Measurements from ENCODE around the gene CLDN24. TPM values are rescaled to one million over a fixed set of nuclear protein-coding genes. Genes with fewer than 3 reads are reported as not detected.

CLDN24 gene
- total RNA-seq, 1 experiment from 2014 or later: not detected

DNA sequence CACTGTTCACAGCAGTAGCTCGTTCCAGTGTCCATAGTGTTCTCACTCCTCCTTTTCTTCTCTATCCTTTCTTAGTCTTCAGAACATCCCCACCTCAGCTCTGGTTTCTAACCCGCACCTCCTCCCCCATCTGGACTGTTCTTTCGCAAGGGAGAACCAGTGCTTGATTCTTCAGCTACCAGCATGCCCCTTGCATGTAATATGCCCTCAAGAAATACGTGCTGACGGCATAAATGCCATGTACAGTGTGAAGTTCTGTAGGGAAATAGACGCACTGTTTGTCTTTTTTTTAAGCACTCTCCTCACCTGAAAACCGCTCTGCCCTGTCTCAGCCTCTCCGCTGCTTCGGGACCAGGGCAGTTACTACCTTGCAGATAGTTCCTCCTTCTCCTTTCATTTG lies 7.4 kb downstream of the CLDN24 start:
- DNase-seq (ENCODE audit: low read depth, low spot score) (no peak), ATAC-seq (no peak)
- no peaks in the 10 kb centered on the region for H3K27me3 ChIP-seq (ENCODE audit: control insufficient read depth, insufficient read depth, low read length)
- no TSS peak for BruUV-seq (replicated peaks)
- CTCF ChIA-PET: no interaction called here
- no peaks in the 10 kb centered on the region for H3K4me1 ChIP-seq (ENCODE audit: control insufficient read depth, insufficient read depth, low read length)
- POLR2A ChIA-PET: no interaction called here
- H3K36me3 ChIP-seq (ENCODE audit: control insufficient read depth, insufficient read depth, low read length): no peaks in the 10 kb centered on the region; the same call in 1 of the 2 replicates
- H3K27ac ChIP-seq (ENCODE audit: low read length): no peak overlapping the region
- no peak for TF ChIP-seq POLR2AphosphoS5 (IDR thresholded peaks at IDR 0.05; ENCODE audit: low read depth, low read length)
- no peak for TF ChIP-seq TCF7L2 (IDR thresholded peaks at IDR 0.05; ENCODE audit: low read depth, low read length)
- TF ChIP-seq, protein P1, sequence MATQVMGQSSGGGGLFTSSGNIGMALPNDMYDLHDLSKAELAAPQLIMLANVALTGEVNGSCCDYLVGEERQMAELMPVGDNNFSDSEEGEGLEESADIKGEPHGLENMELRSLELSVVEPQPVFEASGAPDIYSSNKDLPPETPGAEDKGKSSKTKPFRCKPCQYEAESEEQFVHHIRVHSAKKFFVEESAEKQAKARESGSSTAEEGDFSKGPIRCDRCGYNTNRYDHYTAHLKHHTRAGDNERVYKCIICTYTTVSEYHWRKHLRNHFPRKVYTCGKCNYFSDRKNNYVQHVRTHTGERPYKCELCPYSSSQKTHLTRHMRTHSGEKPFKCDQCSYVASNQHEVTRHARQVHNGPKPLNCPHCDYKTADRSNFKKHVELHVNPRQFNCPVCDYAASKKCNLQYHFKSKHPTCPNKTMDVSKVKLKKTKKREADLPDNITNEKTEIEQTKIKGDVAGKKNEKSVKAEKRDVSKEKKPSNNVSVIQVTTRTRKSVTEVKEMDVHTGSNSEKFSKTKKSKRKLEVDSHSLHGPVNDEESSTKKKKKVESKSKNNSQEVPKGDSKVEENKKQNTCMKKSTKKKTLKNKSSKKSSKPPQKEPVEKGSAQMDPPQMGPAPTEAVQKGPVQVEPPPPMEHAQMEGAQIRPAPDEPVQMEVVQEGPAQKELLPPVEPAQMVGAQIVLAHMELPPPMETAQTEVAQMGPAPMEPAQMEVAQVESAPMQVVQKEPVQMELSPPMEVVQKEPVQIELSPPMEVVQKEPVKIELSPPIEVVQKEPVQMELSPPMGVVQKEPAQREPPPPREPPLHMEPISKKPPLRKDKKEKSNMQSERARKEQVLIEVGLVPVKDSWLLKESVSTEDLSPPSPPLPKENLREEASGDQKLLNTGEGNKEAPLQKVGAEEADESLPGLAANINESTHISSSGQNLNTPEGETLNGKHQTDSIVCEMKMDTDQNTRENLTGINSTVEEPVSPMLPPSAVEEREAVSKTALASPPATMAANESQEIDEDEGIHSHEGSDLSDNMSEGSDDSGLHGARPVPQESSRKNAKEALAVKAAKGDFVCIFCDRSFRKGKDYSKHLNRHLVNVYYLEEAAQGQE (IDR thresholded peaks at IDR 0.05; ENCODE audit: insufficient read depth in 1 of 2, low read depth in 2 of 2, low read length in 1 of 2): no peak
- TF ChIP-seq SIN3A (IDR thresholded peaks at IDR 0.05; ENCODE audit: borderline replicate concordance, insufficient read depth, low read depth, low read length): no peak
- TF ChIP-seq, protein P2, sequence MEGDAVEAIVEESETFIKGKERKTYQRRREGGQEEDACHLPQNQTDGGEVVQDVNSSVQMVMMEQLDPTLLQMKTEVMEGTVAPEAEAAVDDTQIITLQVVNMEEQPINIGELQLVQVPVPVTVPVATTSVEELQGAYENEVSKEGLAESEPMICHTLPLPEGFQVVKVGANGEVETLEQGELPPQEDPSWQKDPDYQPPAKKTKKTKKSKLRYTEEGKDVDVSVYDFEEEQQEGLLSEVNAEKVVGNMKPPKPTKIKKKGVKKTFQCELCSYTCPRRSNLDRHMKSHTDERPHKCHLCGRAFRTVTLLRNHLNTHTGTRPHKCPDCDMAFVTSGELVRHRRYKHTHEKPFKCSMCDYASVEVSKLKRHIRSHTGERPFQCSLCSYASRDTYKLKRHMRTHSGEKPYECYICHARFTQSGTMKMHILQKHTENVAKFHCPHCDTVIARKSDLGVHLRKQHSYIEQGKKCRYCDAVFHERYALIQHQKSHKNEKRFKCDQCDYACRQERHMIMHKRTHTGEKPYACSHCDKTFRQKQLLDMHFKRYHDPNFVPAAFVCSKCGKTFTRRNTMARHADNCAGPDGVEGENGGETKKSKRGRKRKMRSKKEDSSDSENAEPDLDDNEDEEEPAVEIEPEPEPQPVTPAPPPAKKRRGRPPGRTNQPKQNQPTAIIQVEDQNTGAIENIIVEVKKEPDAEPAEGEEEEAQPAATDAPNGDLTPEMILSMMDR (IDR thresholded peaks at IDR 0.05): no peak
- in situ Hi-C loops (cut with HindIII; ENCODE audit: low pct_unique_long_range_greater_than_20kb, low sequenced_read_pairs) (no loop called here), intact Hi-C loops (cut with micrococcal nuclease; ENCODE audit: unreplicated experiment) (no loop called here)
- no peaks in the 10 kb centered on the region for H3K9me3 ChIP-seq (ENCODE audit: control insufficient read depth, insufficient read depth, low read depth, low read length)
- H3K4me3 ChIP-seq (ENCODE audit: low read depth in 2 of 2, low read length in 2 of 2): no peak overlapping the region

DNA sequence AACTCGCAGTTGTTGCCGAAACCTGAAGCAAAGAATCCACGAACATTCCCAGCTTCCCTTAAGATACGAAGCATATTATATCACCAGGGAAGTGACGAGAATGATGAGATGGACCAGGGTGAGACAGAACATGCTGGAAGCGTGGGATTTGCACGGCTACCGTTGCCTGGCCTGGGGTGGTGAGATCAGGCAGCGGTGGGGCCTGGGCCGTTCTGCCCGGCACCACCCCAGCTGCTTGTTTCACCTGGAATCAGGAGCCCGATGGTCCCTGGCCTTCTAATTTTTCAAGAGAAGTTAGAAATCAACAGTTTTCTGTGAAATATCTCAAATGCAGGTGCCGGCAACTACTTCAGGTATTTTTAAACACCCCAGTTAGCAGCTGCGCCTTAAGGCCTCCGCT lies 7.9 kb downstream of the CLDN24 start:
- no peaks in the 10 kb centered on the region for H3K4me1 ChIP-seq (ENCODE audit: control insufficient read depth, insufficient read depth, low read length)
- no peak overlapping the region for H3K4me3 ChIP-seq (ENCODE audit: low read depth in 2 of 2, low read length in 2 of 2)
- ChIA-PET CTCF (no interaction called here), POLR2A (no interaction called here)
- H3K9me3 ChIP-seq (ENCODE audit: control insufficient read depth, insufficient read depth, low read depth, low read length): no peaks in the 10 kb centered on the region
- in situ Hi-C loops (cut with HindIII; ENCODE audit: low pct_unique_long_range_greater_than_20kb, low sequenced_read_pairs): no loop called here
- ATAC-seq (no peak), DNase-seq (ENCODE audit: low read depth, low spot score) (no peak)
- TF ChIP-seq, protein P1 (IDR thresholded peaks at IDR 0.05; ENCODE audit: insufficient read depth in 1 of 2, low read depth in 2 of 2, low read length in 1 of 2): no peak
- TF ChIP-seq POLR2AphosphoS5 (IDR thresholded peaks at IDR 0.05; ENCODE audit: low read depth, low read length): no peak
- TF ChIP-seq, protein P2 (IDR thresholded peaks at IDR 0.05): no peak
- TF ChIP-seq SIN3A (IDR thresholded peaks at IDR 0.05; ENCODE audit: borderline replicate concordance, insufficient read depth, low read depth, low read length): no peak
- TF ChIP-seq TCF7L2 (IDR thresholded peaks at IDR 0.05; ENCODE audit: low read depth, low read length): no peak
- H3K36me3 ChIP-seq (ENCODE audit: control insufficient read depth, insufficient read depth, low read length): no peaks in the 10 kb centered on the region; the same call in 1 of the 2 replicates
- H3K27me3 ChIP-seq (ENCODE audit: control insufficient read depth, insufficient read depth, low read length): no peaks in the 10 kb centered on the region
- intact Hi-C loops (cut with micrococcal nuclease; ENCODE audit: unreplicated experiment): no loop called here
- BruUV-seq (replicated peaks): no TSS peak
- H3K27ac ChIP-seq (ENCODE audit: low read length): no peak overlapping the region

Data from Panc1 (cell line).